Measurements from ENCODE around the gene BRD3.

The BRD3 gene

DNA sequence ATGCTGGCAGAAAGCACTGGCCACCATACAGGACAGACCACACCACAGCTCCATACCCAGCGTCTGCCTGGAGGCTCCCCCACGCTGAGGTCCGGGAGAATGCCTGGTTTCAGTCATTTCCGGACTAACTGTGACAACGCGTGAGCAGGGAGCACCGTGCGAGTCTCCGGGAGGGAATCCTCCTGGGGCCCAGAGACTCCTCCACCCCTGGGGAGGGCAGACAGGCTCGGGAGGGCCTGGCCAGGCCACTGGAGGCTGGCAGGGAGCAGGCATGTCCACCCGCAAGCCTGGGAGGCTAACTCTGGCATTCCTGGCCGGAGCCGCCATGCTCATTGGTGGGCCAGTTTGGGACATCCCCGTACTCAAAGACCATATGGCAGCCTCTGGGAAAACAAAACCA lies 36.0 kb downstream of the BRD3 start:
- no peak for DNase-seq (ENCODE audit: low read depth)
- TF ChIP-seq CTCF (IDR thresholded peaks at IDR 0.05; ENCODE audit: low read length, missing control alignments) = no peak
- H3K4me3 ChIP-seq (replicated peaks; ENCODE audit: low read depth, low read length) = no peak overlapping the region

DNA sequence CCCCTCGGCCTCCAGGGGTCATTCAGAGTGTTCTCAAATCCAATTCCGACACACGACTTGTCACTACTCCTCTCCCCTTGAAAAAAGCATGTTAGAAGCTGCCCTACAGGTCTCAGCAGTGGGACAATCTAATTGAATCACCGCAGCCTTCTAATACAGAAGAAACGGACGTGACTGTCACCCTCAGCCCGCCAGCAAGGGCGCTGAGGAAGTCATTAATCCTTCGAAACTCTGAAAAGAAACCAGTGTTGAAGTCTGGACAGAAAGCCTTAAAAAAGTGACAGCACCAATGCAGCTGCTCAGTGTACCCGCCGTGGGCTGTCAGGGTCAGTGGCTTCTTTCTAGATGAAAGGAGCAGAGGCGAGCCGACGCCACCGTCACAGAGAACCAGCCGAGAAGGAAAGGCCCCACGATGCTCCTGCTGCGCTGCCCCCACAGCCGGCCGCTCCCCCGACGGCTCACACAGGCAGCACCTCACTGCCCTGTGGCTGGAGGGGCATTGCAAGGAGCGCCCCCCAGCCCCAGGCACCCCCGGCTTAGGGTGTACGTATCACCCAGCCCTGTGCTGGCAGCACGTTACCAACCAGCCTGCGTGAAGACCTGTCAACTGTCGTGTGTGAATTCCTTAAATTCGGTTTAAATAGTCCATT lies 36.9 kb downstream of the BRD3 start:
- no peak overlapping the region for H3K4me3 ChIP-seq (replicated peaks; ENCODE audit: low read depth, low read length)
- no peak for DNase-seq (ENCODE audit: low read depth)
- TF ChIP-seq CTCF (IDR thresholded peaks at IDR 0.05; ENCODE audit: low read length, missing control alignments) = no peak

GRCh38 chr9:134029248-134030226 lies 38.3 kb downstream of the BRD3 start:
- H3K4me3 ChIP-seq (replicated peaks; ENCODE audit: low read depth, low read length) = no peak overlapping the region
- DNase-seq (ENCODE audit: low read depth) = no peak
- TF ChIP-seq CTCF (IDR thresholded peaks at IDR 0.05; ENCODE audit: low read length, missing control alignments) = no peak

- H3K4me3 ChIP-seq (replicated peaks; ENCODE audit: low read depth, low read length) = no peak overlapping the region
- DNase-seq (ENCODE audit: low read depth) = no peak
- no peak for TF ChIP-seq CTCF (IDR thresholded peaks at IDR 0.05; ENCODE audit: low read length, missing control alignments)
Measured at GRCh38 chr9:134028575-134029247, 39.1 kb downstream of the BRD3 start.

- TF ChIP-seq CTCF (IDR thresholded peaks at IDR 0.05; ENCODE audit: low read length, missing control alignments) = no peak
- H3K4me3 ChIP-seq (replicated peaks; ENCODE audit: low read depth, low read length) = no peak overlapping the region
- no peak for DNase-seq (ENCODE audit: low read depth)
Measured at GRCh38 chr9:134028076-134028475, 39.8 kb downstream of the BRD3 start.

GRCh38 chr9:134027561-134027960 lies 40.3 kb downstream of the BRD3 start:
- TF ChIP-seq CTCF (IDR thresholded peaks at IDR 0.05; ENCODE audit: low read length, missing control alignments) = no peak
- no peak for DNase-seq (ENCODE audit: low read depth)

More at GRCh38 chr9:134027561-134027960, 40.3 kb downstream of the BRD3 start:
- H3K4me3 ChIP-seq (replicated peaks; ENCODE audit: low read depth, low read length) = no peak overlapping the region
